Mononuclear cell (primary cell): ENCODE results near the gene GNAI2. TPM values are rescaled to one million over a fixed set of nuclear protein-coding genes. Genes with fewer than 3 reads are reported as not detected.
"Not testable (repeated sequence)": the region's sequence is repeated elsewhere in the genome, so short reads cannot be mapped to it uniquely, and the experiment has no call there.

Source experiments
- H3K27me3 ChIP-seq: 2 replicates; pipeline ENCODE4 v1.6.0; 2011; ENCODE audit warnings: low read length, control low read depth; ENCODE audit not compliant: insufficient read depth
- H3K4me1 ChIP-seq: 2 replicates; pipeline ENCODE4 v1.5.1; 2011; ENCODE audit warnings: mild to moderate bottlenecking, low read length, control low read depth; ENCODE audit not compliant: insufficient read depth
- H3K4me3 ChIP-seq: 2 replicates; pipeline ENCODE4 v1.5.1; 2011; ENCODE audit warnings: mild to moderate bottlenecking, low read length, moderate library complexity
- H3K9me3 ChIP-seq: 2 replicates; pipeline ENCODE4 v1.5.1; 2011; ENCODE audit warnings: low read depth, mild to moderate bottlenecking, control low read depth, low read length
- total RNA-seq: library from RNA; depleted of rRNA; stranded (reverse); fragments of >200 nt; gene quantifications from one replicate; pipeline ENCODE4 v1.2.3, GENCODE V29; 2012

The GNAI2 gene
- total RNA-seq, 1 donor = 243 TPM

DNA sequence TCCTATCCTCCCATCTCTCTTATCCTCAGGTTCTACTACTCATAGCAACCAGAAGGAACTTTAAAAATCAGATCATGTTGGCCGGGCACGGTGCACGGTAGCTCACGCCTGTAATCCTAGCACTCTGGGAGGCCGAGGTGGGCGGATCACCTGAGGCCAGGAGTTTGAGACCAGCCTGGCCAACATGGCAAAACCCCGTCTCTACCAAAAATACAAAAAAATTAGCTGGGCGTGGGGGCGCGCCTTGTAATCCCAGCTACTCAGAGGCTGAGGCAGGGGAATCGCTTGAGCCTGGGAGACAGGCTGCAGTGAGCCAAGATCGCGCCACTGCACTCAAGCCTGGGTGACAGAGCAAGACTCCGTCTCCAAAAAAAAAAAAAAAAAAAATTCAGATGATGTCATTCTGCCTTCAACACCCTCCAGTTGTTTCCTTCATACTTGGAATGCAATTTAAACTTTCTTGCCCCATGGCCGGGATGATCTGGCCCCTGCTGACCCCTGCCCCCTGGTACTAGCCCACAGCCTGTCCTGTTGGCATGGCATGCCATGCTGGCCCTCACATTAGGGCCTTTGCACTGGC, 7.7 kb upstream of the GNAI2 start:
- not testable (repeated sequence) for H3K9me3 ChIP-seq, H3K27me3 ChIP-seq
- Histone ChIP-seq H3K4me1 (peaks cover 62% of the 10 kb centered on the region), H3K4me3 (peak overlapping the region; percentile 65)

GRCh38 chr3:50229490-50229889, 6.5 kb upstream of the GNAI2 start:
- Histone ChIP-seq H3K4me1 (peaks cover 74% of the 10 kb centered on the region), H3K27me3 (no peaks in the 10 kb centered on the region), H3K4me3 (no peak overlapping the region), H3K9me3 (no peaks in the 10 kb centered on the region)

DNA sequence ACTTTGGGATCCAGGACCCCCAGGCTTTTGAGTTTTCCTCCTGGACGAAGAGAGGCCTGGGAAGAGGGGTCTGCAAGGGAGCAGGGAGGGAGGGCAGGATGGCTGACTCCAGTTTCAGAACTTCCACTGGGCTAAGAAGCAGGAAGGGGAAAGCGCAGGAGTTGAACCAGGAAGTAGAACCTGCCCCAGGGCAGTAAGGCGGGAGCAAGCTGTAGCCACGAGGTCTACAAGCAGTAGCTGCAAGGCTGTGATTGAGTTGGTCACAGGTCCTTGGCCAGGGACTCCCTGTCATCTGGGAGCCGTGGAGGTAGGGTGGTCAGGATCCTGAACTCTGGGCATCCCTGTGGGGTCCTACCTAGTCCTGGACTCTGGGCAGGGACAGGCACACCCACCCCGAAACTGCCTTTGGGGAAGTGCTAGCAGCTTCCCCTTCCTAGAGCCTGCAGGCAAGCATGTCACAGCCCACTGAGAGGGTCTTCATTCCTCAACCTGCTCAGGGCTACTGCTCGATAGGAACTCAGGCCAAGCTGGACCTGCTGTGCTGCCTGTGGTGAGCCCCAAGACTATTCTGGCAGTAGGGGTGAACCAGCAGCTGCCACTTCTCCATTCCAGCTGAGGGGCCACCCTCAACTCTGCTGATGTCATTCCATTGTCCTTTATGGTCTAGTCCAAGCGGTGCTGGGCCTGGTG, 5.8 kb upstream of the GNAI2 start:
- Histone ChIP-seq H3K4me1 (peaks cover 82% of the 10 kb centered on the region), H3K4me3 (no peak overlapping the region), H3K9me3 (no peaks in the 10 kb centered on the region), H3K27me3 (no peaks in the 10 kb centered on the region)

- H3K9me3 ChIP-seq = no peaks in the 10 kb centered on the region
- H3K4me1 ChIP-seq = peaks cover 84% of the 10 kb centered on the region
- no peaks in the 10 kb centered on the region for H3K27me3 ChIP-seq
- H3K4me3 ChIP-seq = no peak overlapping the region
Measured at GRCh38 chr3:50230794-50231125, 5.2 kb upstream of the GNAI2 start.

DNA sequence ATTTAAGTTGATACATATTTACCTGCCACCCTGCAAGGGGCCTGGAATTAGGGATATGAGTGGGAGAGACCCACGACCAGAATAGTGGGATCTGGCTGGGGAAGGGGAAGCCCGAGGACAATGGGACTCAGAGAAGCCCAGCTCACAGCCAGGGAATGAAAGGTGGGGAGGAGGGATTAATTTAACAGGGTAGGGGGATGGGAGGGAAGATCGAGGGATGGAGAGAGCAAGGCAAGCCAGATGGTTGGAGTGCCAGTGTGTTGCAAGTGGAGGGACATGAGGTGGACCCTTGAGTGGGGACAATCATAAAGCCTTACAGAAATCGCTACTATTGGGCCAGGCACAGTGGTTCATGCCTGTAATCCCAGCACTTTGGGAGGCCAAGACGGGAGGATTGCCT, 4.4 kb upstream of the GNAI2 start:
- Histone ChIP-seq H3K4me1 (peaks cover 76% of the 10 kb centered on the region), H3K9me3 (no peaks in the 10 kb centered on the region), H3K4me3 (no peak overlapping the region), H3K27me3 (no peaks in the 10 kb centered on the region)

DNA sequence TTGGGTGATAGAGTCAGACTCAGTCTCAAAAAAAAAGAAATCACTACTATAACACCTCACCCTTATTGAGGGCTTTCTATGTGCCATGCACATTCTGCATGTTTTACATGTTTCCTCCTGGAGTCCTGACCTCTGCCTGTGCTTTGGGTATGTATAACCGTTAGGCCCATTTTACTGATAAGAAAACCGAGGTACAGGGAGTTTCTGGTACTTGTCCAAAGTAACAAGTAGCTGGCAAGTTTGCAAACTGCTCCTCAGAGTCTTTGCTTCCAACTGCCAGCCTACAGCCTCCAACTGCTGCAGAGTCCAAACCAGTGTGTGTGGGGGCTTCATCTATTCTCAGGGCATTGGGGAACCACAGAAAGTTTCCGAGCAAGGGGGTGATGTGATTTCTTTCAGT, 3.7 kb upstream of the GNAI2 start:
- H3K4me3 ChIP-seq = no peak overlapping the region
- H3K9me3 ChIP-seq = no peaks in the 10 kb centered on the region
- H3K4me1 ChIP-seq = peaks cover 69% of the 10 kb centered on the region
- H3K27me3 ChIP-seq = no peaks in the 10 kb centered on the region

- no peak overlapping the region for H3K4me3 ChIP-seq
- H3K27me3 ChIP-seq = no peaks in the 10 kb centered on the region
- H3K4me1 ChIP-seq = peaks cover 64% of the 10 kb centered on the region
- H3K9me3 ChIP-seq = no peaks in the 10 kb centered on the region
Measured at GRCh38 chr3:50233176-50233575, 2.8 kb upstream of the GNAI2 start.

DNA sequence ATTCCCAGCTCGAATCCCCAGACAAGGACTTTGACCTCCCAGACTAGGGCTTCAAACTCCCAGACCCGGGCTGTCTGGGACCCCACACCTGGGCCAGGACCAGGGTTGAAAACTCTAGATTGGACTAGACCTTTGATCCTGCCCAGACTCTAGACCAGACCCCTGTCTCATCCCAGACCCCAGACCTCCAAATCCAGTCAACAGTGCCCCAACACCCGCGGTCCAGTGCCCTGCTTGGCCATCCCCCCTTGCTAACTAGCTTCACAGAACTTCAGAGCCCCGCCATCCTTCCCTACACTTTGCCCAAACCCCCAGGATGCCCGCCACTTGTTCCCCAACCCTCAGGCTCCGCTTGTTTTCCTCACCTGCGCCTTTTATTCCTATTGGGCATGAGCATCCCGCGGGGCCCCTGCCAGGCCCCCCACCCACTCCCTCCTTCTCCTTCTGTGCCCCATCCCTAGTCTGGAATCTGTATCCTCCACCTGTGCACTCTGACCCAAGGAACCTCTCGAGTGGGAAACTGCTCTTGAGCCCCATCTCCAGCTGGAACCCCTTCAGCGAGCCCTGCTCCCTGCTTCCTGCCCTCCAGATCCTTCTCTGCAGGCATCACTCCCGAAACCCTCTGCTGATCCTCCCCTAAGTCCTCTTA, 604 bp downstream of the GNAI2 start:
- Histone ChIP-seq H3K4me3 (peak overlapping the region; percentile 100), H3K9me3 (no peaks in the 10 kb centered on the region), H3K4me1 (peaks cover 64% of the 10 kb centered on the region), H3K27me3 (no peaks in the 10 kb centered on the region)

- Histone ChIP-seq H3K4me3 (peak overlapping the region; percentile 100), H3K27me3 (no peaks in the 10 kb centered on the region), H3K4me1 (peaks cover 70% of the 10 kb centered on the region), H3K9me3 (no peaks in the 10 kb centered on the region)
Measured at GRCh38 chr3:50237133-50237651, 1.2 kb downstream of the GNAI2 start.

DNA sequence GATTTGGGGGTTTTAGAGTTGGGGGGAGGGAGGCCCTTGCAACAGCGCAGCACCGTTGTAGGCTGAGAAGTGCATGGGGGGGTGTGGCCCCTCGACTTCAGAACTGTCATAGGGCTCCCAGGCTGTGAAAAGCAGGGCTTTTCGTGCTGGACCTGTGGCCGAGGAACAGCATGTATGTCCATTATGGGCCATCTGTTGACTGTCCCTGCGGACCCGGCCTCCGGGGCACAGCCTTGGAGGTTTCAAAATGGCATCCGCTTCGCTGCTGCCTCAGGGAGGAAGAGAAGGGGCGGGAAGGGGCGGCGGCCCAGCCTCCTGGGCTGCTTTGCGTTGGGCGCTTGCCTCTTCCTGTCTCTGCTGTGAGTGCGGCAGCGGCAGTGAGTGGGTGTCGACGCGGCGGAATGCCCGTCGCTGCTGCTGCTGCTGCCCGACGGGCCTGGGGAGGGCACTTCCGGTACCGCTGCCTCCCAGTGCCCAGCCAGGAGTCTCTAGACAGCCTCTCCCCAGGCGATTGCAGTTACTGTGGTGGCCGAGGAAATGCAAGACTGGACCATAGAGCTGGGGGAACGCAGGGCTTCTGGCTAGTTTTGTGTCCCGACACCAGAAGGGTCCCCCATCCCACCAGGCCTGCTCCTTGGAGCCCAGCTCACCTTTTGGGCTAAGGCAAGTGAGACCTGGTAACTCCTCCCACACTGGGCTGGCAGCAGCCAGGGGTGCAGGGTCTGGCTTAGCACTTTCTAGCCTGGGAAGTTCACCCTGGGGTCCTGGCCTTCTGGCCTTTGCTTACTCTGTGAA, 1.9 kb downstream of the GNAI2 start:
- Histone ChIP-seq H3K27me3 (no peaks in the 10 kb centered on the region), H3K9me3 (no peaks in the 10 kb centered on the region), H3K4me1 (peaks cover 77% of the 10 kb centered on the region), H3K4me3 (peak overlapping the region; percentile 100)

DNA sequence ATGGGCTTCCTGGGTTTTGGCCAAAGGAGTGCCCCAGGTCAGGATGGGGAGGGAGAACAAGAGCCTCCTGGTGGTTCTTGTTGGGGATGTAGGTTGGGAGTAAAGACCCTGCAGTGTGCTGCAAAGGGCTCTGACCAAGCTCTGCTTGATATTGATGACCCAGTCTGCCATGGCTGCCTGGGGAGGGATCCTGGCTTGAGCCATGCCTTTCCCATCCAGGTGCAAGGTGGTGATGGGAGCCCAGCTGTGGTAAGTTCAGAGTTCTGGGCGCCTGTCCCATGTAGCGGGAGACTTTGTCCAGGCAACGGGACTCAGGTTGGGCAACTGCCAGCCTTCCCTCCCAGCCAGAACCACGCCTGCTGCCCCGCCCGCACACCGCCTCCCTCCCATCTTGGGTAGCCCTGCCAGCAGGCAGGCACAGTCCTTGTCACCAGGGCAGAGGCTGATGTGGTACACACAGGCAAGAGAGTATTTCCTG, 2.6 kb downstream of the GNAI2 start:
- H3K4me1 ChIP-seq = peaks cover 77% of the 10 kb centered on the region
- H3K9me3 ChIP-seq = no peaks in the 10 kb centered on the region
- peak overlapping the region; percentile 100 for H3K4me3 ChIP-seq

DNA sequence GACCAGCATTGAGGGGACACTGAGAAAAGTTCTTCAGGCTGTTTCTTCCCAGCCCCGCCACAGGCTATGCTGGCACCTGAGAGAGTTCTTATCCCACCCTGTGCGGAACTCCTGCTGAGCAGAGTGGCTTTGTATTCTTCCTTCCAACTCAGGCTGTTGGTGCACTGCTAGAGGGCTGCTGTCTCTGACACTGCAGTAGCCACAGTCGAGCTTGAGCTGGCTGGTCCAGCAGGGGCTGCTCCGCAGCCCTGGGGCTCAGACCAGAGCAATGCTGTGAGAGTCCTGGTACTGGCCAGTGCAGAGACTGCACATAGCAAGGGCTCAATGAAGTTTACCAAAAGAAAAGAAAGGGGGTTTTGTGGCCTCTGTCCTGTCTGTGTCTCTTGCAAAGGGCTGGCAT, 3.6 kb downstream of the GNAI2 start:
- no peak overlapping the region for H3K4me3 ChIP-seq
- peaks cover 77% of the 10 kb centered on the region for H3K4me1 ChIP-seq
- H3K9me3 ChIP-seq = no peaks in the 10 kb centered on the region
- H3K27me3 ChIP-seq = no peaks in the 10 kb centered on the region

More for the DNA sequence above, 2.6 kb downstream of the GNAI2 start:
- H3K27me3 ChIP-seq = no peaks in the 10 kb centered on the region

- peaks cover 82% of the 10 kb centered on the region for H3K4me1 ChIP-seq
- no peaks in the 10 kb centered on the region for H3K27me3 ChIP-seq
- no peak overlapping the region for H3K4me3 ChIP-seq
- no peaks in the 10 kb centered on the region for H3K9me3 ChIP-seq
Measured at GRCh38 chr3:50241163-50241562, 5.2 kb downstream of the GNAI2 start.

GRCh38 chr3:50241713-50242380, 5.8 kb downstream of the GNAI2 start:
- Histone ChIP-seq H3K4me3 (peak overlapping the region; percentile 3), H3K9me3 (no peaks in the 10 kb centered on the region), H3K27me3 (no peaks in the 10 kb centered on the region), H3K4me1 (peaks cover 89% of the 10 kb centered on the region)
